Left renal cortex interstitium (tissue), 4 donors: ENCODE data around the gene ALKBH7. TPM values are rescaled to one million over a fixed set of nuclear protein-coding genes. Genes with fewer than 3 reads are reported as not detected.

Source experiments
- DNase-seq, 4 donors: peaks; one replicate each; pipeline ENCODE4 v3.0.0-alpha.2; 2013; ENCODE audit warnings: low read depth in 4 of 4, low spot score in 2 of 4, missing footprints in 1 of 4
- polyA plus RNA-seq, 4 donors: library from polyadenylated mRNA; unstranded; fragments of 120-200 nt; gene quantifications; one replicate each; pipeline ENCODE4 v1.2.1, GENCODE V29; 2013; ENCODE audit not compliant: insufficient read length in 4 of 4

The ALKBH7 gene
- polyA plus RNA-seq, 4 donors: 40.4 to 108 (median 76.4) TPM

DNA sequence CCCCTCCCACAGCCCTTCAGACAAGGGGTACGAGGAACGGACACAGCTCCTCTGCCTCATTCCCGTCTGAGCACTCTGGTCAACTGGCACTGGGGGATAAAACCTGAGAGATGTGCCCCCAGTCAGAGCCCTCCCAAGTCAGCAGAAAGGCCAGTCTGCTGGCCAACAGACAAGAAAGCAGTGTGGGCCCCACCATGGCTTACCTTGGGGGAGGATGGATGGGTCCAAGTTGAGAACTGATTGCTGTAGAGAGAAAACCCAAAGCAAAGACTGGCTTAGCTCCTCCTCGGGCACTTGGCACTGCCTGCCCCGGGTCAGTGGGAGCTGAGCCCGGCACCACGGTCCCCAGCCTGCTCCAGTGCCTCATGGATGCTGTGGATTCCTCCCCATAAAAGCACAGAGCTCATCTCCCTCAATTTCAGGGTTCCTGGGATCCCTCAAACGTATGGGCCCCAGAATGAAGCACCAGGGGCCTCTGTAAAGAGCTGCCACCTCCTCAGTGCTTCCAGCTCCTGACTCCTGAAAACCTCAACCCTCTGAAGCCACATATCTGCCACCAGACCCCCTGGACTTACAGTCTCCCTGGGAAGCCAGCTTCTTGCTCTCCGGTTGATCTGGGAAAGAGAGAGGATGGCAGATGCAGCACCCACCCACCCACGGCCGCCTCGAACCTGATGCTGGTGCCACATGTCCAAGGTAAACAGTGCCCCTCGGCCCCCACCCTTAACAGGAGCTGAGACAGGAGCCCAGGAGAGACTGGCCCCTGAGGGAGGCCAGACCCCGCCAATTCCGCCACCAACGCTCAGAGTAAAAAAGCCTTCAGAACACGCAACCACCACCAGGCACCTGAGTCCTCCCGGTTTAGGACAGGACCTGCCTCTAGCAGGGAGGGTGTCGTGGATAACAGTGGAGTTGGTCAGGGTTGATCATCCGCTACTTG, 48.8 kb downstream of the ALKBH7 start:
- no peak for DNase-seq

DNA sequence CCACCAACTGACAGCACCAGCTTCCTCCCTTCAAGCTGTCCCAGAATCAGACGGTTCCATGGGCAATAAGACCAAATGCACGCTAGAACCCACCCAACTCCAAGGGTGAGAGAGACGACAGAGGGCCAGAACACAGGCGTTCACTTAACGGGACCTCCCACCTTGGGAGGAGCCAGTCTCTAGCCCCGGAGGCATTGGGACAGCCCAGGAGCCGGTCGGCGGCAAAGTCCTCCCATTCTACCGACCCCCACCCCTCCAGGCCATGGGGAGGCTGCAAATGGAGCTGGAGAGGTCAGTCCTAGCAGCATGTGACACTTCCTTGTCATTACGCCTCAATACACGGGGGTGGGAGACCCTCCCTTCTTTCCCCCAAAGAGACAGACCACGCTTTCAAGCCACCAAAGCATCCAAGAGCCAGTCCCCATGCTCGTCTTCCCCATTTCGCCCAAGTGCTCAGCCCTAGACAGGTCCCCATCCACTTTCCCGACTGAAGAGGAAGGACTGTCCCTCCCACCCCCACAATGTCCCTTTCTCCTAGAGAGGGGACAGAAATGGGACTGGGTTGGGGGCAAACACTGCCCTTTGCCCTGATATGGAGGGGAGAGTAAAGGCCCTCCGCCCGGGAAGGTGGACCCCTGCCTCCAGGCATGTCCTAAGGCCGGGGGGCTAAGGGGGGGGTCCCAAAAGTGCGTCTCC, 51.1 kb downstream of the ALKBH7 start:
- DNase-seq: no peak

- no peak for DNase-seq
These were observed 51.8 kb downstream of the ALKBH7 start, which contains the start of gene KHSRP for GRCh38 chr19:6424195-6424938. TSS of gene KHSRP (minus strand) at chr19:6424811. CDS start at chr19:6424701, 110 bp downstream.

Other genes starting within 250 kb of the ALKBH7 start
- gene ACSBG2, start 237.1 kb upstream of the ALKBH7 start, polyA plus RNA-seq: 1 to 10 TPM in 2 of 4 donors, under 1 TPM in 2; 0.54 to 2.7 (median 1.5) TPM
- gene MLLT1, start 92.8 kb upstream of the ALKBH7 start, polyA plus RNA-seq: 100 to 1,000 TPM in 2 of 4 donors, 10 to 100 TPM in 2; 71.5 to 125 (median 108) TPM
- under 1 TPM in 3 of 4 donors, not detected in 1; 0.10 to 0.24 (median 0.13) TPM for gene ACER1, start 39.2 kb upstream of the ALKBH7 start, polyA plus RNA-seq
- 10 to 100 TPM; 55.9 to 92.2 (median 67.8) TPM for gene CLPP, start 11.3 kb upstream of the ALKBH7 start, polyA plus RNA-seq
- gene PSPN, start 3.1 kb downstream of the ALKBH7 start, polyA plus RNA-seq: 1 to 10 TPM; 1.9 to 3.5 (median 3.0) TPM
- gene GTF2F1, start 20.4 kb downstream of the ALKBH7 start, polyA plus RNA-seq: 100 to 1,000 TPM in 2 of 4 donors, 10 to 100 TPM in 2; 78.9 to 112 (median 102) TPM
- gene KHSRP, start 52.0 kb downstream of the ALKBH7 start, polyA plus RNA-seq: 100 to 1,000 TPM; 253 to 358 (median 331) TPM
- gene SLC25A41, start 61.0 kb downstream of the ALKBH7 start, polyA plus RNA-seq: 1 to 10 TPM in 1 of 4 donors, under 1 TPM in 3; 0.25 to 1.5 (median 0.61) TPM
- 10 to 100 TPM; 63.2 to 97.5 (median 75.5) TPM for gene SLC25A23, start 87.0 kb downstream of the ALKBH7 start, polyA plus RNA-seq
- 10 to 100 TPM; 22.0 to 39.8 (median 35.5) TPM for gene CRB3, start 91.5 kb downstream of the ALKBH7 start, polyA plus RNA-seq
- 10 to 100 TPM; 38.7 to 43.0 (median 40.4) TPM for gene DENND1C, start 109.0 kb downstream of the ALKBH7 start, polyA plus RNA-seq
- gene TUBB4A, start 129.5 kb downstream of the ALKBH7 start, polyA plus RNA-seq: 10 to 100 TPM; 25.4 to 46.2 (median 33.5) TPM
- under 1 TPM; 0.16 to 0.51 (median 0.28) TPM for gene TNFSF9, start 158.2 kb downstream of the ALKBH7 start, polyA plus RNA-seq
- not detected for gene CD70, start 218.4 kb downstream of the ALKBH7 start, polyA plus RNA-seq